H1 (cell line): ENCODE data around the gene ZNF175. TPM values are rescaled to one million over a fixed set of nuclear protein-coding genes. Genes with fewer than 3 reads are reported as not detected.
A peak's percentile ranks its signal among the peaks of the same experiment; 100 is the strongest.

Source experiments
- CTCF ChIA-PET: fragments of 300-600 bp; sonication (Branson Sonifier 250); formaldehyde crosslinking; loops from one replicate; lab custom pipeline; 2021; ENCODE audit not compliant: partially characterized antibody; lab: Charles Lee
- POLR2A ChIA-PET: fragments of 300-600 bp; sonication (Branson Sonifier 250); formaldehyde crosslinking; loops from one replicate; lab custom pipeline; 2021; ENCODE audit warnings: inconsistent platforms; ENCODE audit not compliant: partially characterized antibody; lab: Charles Lee
- DNase-seq, 2 experiments: peaks; one replicate each; pipeline versions ENCODE4 v3.0.0 to v3.0.0-alpha.2; 2010 to 2022; ENCODE audit warnings: low spot score in 2 of 2, low read depth in 1 of 2, mixed read lengths in 1 of 2
- FAIRE-seq: peaks from 2 replicates; lab custom pipeline; 2011; peaks lifted over from hg19 to GRCh38; lab: Jason Lieb, UNC
- H2AFZ ChIP-seq: 2 replicates; pipeline ENCODE4 v1.8.1; 2012; ENCODE audit warnings: low read length, inconsistent platforms
- H2AK5ac ChIP-seq: 2 replicates; pipeline ENCODE4 v1.6.1; 2013; ENCODE audit warnings: low read depth, low read length
- H2BK120ac ChIP-seq: replicated peaks from 2 replicates; pipeline ENCODE3; 2013; ENCODE audit warnings: low read depth, low read length, inconsistent platforms
- H2BK12ac ChIP-seq: 2 replicates; pipeline ENCODE4 v1.6.1; 2013; ENCODE audit warnings: low read depth, low read length
- H2BK15ac ChIP-seq: 2 replicates; pipeline ENCODE4 v1.6.1; 2013; ENCODE audit warnings: low read length
- H2BK20ac ChIP-seq: 2 replicates; pipeline ENCODE4 v1.6.1; 2013; ENCODE audit warnings: low read length
- H2BK5ac ChIP-seq: 2 replicates; pipeline ENCODE4 v1.6.1; 2013; ENCODE audit warnings: low read depth, low read length
- H3K14ac ChIP-seq: 2 replicates; pipeline ENCODE4 v1.6.1; 2013; ENCODE audit warnings: inconsistent platforms; ENCODE audit not compliant: insufficient read length
- H3K18ac ChIP-seq: 2 replicates; pipeline ENCODE4 v1.6.1; 2013; ENCODE audit warnings: low read length; ENCODE audit errors: extremely low read depth
- H3K23ac ChIP-seq: 2 replicates; pipeline ENCODE4 v1.6.1; 2013; ENCODE audit warnings: inconsistent platforms; ENCODE audit not compliant: insufficient read length
- H3K23me2 ChIP-seq: 2 replicates; pipeline ENCODE4 v1.6.1; 2013; ENCODE audit warnings: low read depth, low read length
- H3K27ac ChIP-seq: 2 replicates; pipeline ENCODE4 v1.6.1; 2011; ENCODE audit warnings: low read depth, low read length, inconsistent platforms
- H3K27me3 ChIP-seq, 4 experiments: replicated peaks in 1 of 4; 1 replicate in 1 of 4; 2 replicates in 3 of 4; pipeline versions ENCODE4 v1.6.1 to v1.8.1; 2011 to 2013; ENCODE audit warnings: low read length in 3 of 4, mild to moderate bottlenecking in 3 of 4, inconsistent platforms in 2 of 4, mixed read lengths in 2 of 4, moderate library complexity in 1 of 4; ENCODE audit not compliant: control insufficient read depth in 3 of 4, insufficient read depth in 3 of 4; ENCODE audit errors: extremely low read depth in 1 of 4
- H3K36me3 ChIP-seq, 4 experiments: 2 replicates each; pipeline versions ENCODE4 v1.6.1 to v1.8.1; 2011 to 2013; ENCODE audit warnings: mild to moderate bottlenecking in 4 of 4, low read length in 3 of 4, moderate library complexity in 2 of 4, control low read depth in 1 of 4, inconsistent platforms in 1 of 4; ENCODE audit not compliant: insufficient read depth in 4 of 4, control insufficient read depth in 2 of 4
- H3K4ac ChIP-seq: replicated peaks from 2 replicates; pipeline ENCODE3; 2013; ENCODE audit warnings: low read length, low read depth, mixed read lengths, inconsistent platforms; ENCODE audit not compliant: insufficient read length
- H3K4me1 ChIP-seq, 4 experiments: replicated peaks in 1 of 4; 1 replicate in 1 of 4; 2 replicates in 3 of 4; pipeline versions ENCODE4 v1.6.1 to v1.8.1; 2011 to 2013; ENCODE audit warnings: low read length in 3 of 4, inconsistent platforms in 2 of 4, mixed read lengths in 1 of 4; ENCODE audit not compliant: insufficient read depth in 4 of 4, control insufficient read depth in 3 of 4
- H3K4me2 ChIP-seq, 2 experiments: 2 replicates each; pipeline versions ENCODE4 v1.6.1 to v1.8.1; 2011 to 2013; ENCODE audit warnings: low read depth in 2 of 2, low read length in 2 of 2, control low read depth in 1 of 2, inconsistent platforms in 1 of 2, mild to moderate bottlenecking in 1 of 2; ENCODE audit not compliant: insufficient read depth in 1 of 2
- H3K4me3 ChIP-seq, 4 experiments: fragments of 200-600, 300-600 bp in 1 of 4; sonication (generic), shearing (Covaris generic), sonication (Bioruptor Twin) in 1 of 4; 2 replicates each; pipeline versions ENCODE4 v1.5.1 to v1.8.1; 2011 to 2016; ENCODE audit warnings: low read length in 4 of 4, low read depth in 3 of 4, control low read depth in 2 of 4, inconsistent platforms in 2 of 4, mild to moderate bottlenecking in 2 of 4, mixed read lengths in 1 of 4, moderate library complexity in 1 of 4; ENCODE audit not compliant: insufficient read depth in 2 of 4; ENCODE audit errors: extremely low read depth in 1 of 4
- H3K56ac ChIP-seq: replicated peaks from 2 replicates; pipeline ENCODE3; 2013; ENCODE audit warnings: low read depth, mild to moderate bottlenecking, mixed read lengths, low read length, inconsistent platforms; ENCODE audit not compliant: insufficient read length
- H3K79me1 ChIP-seq: 2 replicates; pipeline ENCODE4 v1.6.1; 2013; ENCODE audit warnings: low read depth, low read length, control low read depth
- H3K79me2 ChIP-seq, 2 experiments: 2 replicates each; pipeline versions ENCODE4 v1.6.1 to v1.8.1; 2012 to 2013; ENCODE audit warnings: low read length in 2 of 2, mild to moderate bottlenecking in 2 of 2, inconsistent platforms in 1 of 2; ENCODE audit not compliant: insufficient read depth in 2 of 2, control insufficient read depth in 1 of 2
- H3K9ac ChIP-seq, 4 experiments: replicated peaks in 1 of 4; 1 replicate in 1 of 4; 2 replicates in 3 of 4; pipeline versions ENCODE4 v1.6.1 to v1.8.1; 2011 to 2013; ENCODE audit warnings: low read depth in 3 of 4, low read length in 3 of 4, control low read depth in 2 of 4, mild to moderate bottlenecking in 2 of 4, moderate library complexity in 2 of 4, inconsistent platforms in 1 of 4; ENCODE audit errors: extremely low read depth in 1 of 4
- H3K9me3 ChIP-seq, 2 experiments: 2 replicates each; pipeline versions ENCODE4 v1.6.1 to v1.8.1; 2012 to 2013; ENCODE audit warnings: mild to moderate bottlenecking in 2 of 2, moderate library complexity in 2 of 2, control low read depth in 1 of 2, inconsistent platforms in 1 of 2, low read depth in 1 of 2, low read length in 1 of 2, mixed read lengths in 1 of 2; ENCODE audit not compliant: insufficient read depth in 2 of 2
- H4K20me1 ChIP-seq, 2 experiments: replicated peaks in 1 of 2; 2 replicates each; pipeline versions ENCODE3 to v1.8.1; 2011 to 2013; ENCODE audit warnings: inconsistent platforms in 2 of 2, low read length in 2 of 2, mild to moderate bottlenecking in 1 of 2; ENCODE audit not compliant: insufficient read depth in 2 of 2, control insufficient read depth in 1 of 2
- H4K5ac ChIP-seq: 2 replicates; pipeline ENCODE4 v1.6.1; 2013; ENCODE audit warnings: low read length, low read depth, mixed read lengths, inconsistent platforms; ENCODE audit not compliant: insufficient read length
- H4K8ac ChIP-seq: 2 replicates; pipeline ENCODE4 v1.8.0; 2013; ENCODE audit warnings: mild to moderate bottlenecking, moderate library complexity, low read length, inconsistent platforms; ENCODE audit not compliant: insufficient read depth; ENCODE audit errors: extremely low read depth
- H4K91ac ChIP-seq: replicated peaks from 2 replicates; pipeline ENCODE3; 2013; ENCODE audit warnings: low read length, mixed read lengths, inconsistent platforms; ENCODE audit not compliant: insufficient read length
- CTCF ChIP-seq, 3 experiments: IDR thresholded peaks; 1 replicate in 2 of 3; 2 replicates in 1 of 3; pipeline versions ENCODE4 v1.5.1 to v1.6.1; 2011; ENCODE audit warnings: low read length in 3 of 3, mild to moderate bottlenecking in 3 of 3, inconsistent platforms in 2 of 3, low read depth in 1 of 3, moderate library complexity in 1 of 3; ENCODE audit not compliant: insufficient read depth in 1 of 3; ENCODE audit errors: control extremely low read depth in 1 of 3
- PHF8 ChIP-seq: fragments of 200-600 bp; sonication (generic); conservative IDR thresholded peaks from 2 replicates; pipeline ENCODE4 v1.7.1; 2012; ENCODE audit warnings: low read depth, mild to moderate bottlenecking, inconsistent platforms, low read length, moderate library complexity
- RAD21 ChIP-seq, 2 experiments: IDR thresholded peaks in 1 of 2; conservative IDR thresholded peaks in 1 of 2; 2 replicates each; pipeline ENCODE4 v1.6.1; 2011; ENCODE audit warnings: low read depth in 2 of 2, low read length in 2 of 2, improper control_type of control experiment in 1 of 2, inconsistent platforms in 1 of 2, mild to moderate bottlenecking in 1 of 2, moderate library complexity in 1 of 2
- RFX5 ChIP-seq: IDR thresholded peaks from 2 replicates; pipeline ENCODE4 v1.6.1; 2011; ENCODE audit warnings: low read depth, low read length, improper control_type of control experiment, borderline replicate concordance
- WGBS, 2 experiments: shearing (Covaris generic) in 1 of 2; methylation state at CpG; one replicate each; pipeline versions ENCODE4 v1.1.6 to v1.1.7; 2013 to 2015; ENCODE audit warnings: low lambda C conversion rate in 2 of 2, mixed read lengths in 2 of 2, inconsistent platforms in 1 of 2, low coverage in 1 of 2, missing lambda C conversion rate in 1 of 2; ENCODE audit not compliant: insufficient replicate concordance in 2 of 2, insufficient coverage in 1 of 2, insufficient read length in 1 of 2; ENCODE audit errors: extremely low coverage in 1 of 2, missing lambda C conversion rate in 1 of 2; 5-methylcytosine and 5-hydroxymethylcytosine counted together
- polyA plus RNA-seq, 7 experiments: library from polyadenylated mRNA; depleted of rRNA in 3 of 7; stranded (reverse) in 5 of 7; unstranded in 2 of 7; fragments of >200 nt in 5 of 7; fragments of 200-250 nt in 2 of 7; gene quantifications; 1 replicate in 5 of 7; 2 replicates in 1 of 7; 4 replicates in 1 of 7; pipeline versions ENCODE4 v1.2.1 to v1.2.3, GENCODE V29; 2011 to 2013; ENCODE audit warnings: missing spikeins in 2 of 7, mixed read lengths in 2 of 7
- total RNA-seq: library from RNA; stranded (reverse); fragmentation: NEBNext Ultra II Directional; extraction: Animal tissue kit (Norgen Biotek cat#: 25700); gene quantifications from 2 replicates; pipeline ENCODE4 v1.2.1, GENCODE V29; 2021

Gene ZNF175
- total and polyA plus RNA-seq, 2 of the 8 experiments (the other 6 are each of a cell fraction or from before 2014, with no cell fraction given) = 1.7 to 11.1 TPM

GRCh38 chr19:51564791-51565190 lies 6.3 kb upstream of the ZNF175 start:
- Histone ChIP-seq H2AK5ac (no peak overlapping the region), H3K56ac (no peak overlapping the region), H4K8ac (no peak overlapping the region), H3K18ac (no peak overlapping the region), H4K91ac (no peak overlapping the region), H2BK120ac (no peak overlapping the region), H2BK15ac (no peak overlapping the region), H3K4me1 (no peaks in the 10 kb centered on the region), H2BK5ac (no peak overlapping the region), H3K9ac (no peak overlapping the region), H3K4ac (no peak overlapping the region), H2BK20ac (no peak overlapping the region), H3K4me3 (no peak overlapping the region), H3K27me3 (no peaks in the 10 kb centered on the region), H3K23me2 (no peaks in the 10 kb centered on the region), H3K14ac (no peak overlapping the region), H3K23ac (no peak overlapping the region), H3K36me3 (no peaks in the 10 kb centered on the region), H2BK12ac (no peak overlapping the region), H3K4me2 (no peak overlapping the region), H2AFZ (no peak overlapping the region), H4K20me1 (no peaks in the 10 kb centered on the region), H3K79me2 (no peaks in the 10 kb centered on the region), H3K27ac (no peak overlapping the region), H4K5ac (no peak overlapping the region), H3K79me1 (no peaks in the 10 kb centered on the region), H3K9me3 (peaks cover 17 to 21% of the 10 kb centered on the region in 2 experiments; a peak in 3 of 4 replicates)
- no peak for FAIRE-seq
- DNase-seq = no peak
- CTCF ChIA-PET = interaction anchor here (1.2 to 2.3 kb wide), 5 partner anchors 10 to 143 kb away, joined by 3 to 9 read pairs (median 4); no protein-coding TSS in a partner anchor
- POLR2A ChIA-PET = no interaction called here
- TF ChIP-seq RFX5 (no peak), PHF8 (no peak), CTCF (IDR thresholded peaks at IDR 0.05; ENCODE audit: control extremely low read depth in 1 of 3, insufficient read depth in 1 of 3, low read depth in 1 of 3, low read length in 3 of 3) (peak; percentile 11 to 39 (median 18); a peak in 3 of 4 replicates), RAD21 (IDR thresholded peaks at IDR 0.05 in 1 of 2, conservative IDR thresholded peaks at IDR 0.05 in 1 of 2; ENCODE audit: low read depth in 2 of 2, low read length in 2 of 2) (peak in 1 of 2 experiments; percentile 9; a peak in 2 of 4 replicates)
- 78% methylated on average over 6 of the region's 6 CpGs; no CpG with 5 or more reads in 1 of the 2 experiments for WGBS, 2 experiments
